Stimulated activated CD4-positive, alpha-beta T cell treated with anti-CD3 and anti-CD28 coated beads, Interleukin-12 subunit alpha, Interleukin-12 subunit beta, amount 100 ng/mL, for 4 hours (primary cell): ENCODE measurements around the gene BICRA.

Experiments
- DNase-seq: peaks from one replicate; pipeline ENCODE4 v3.0.0-alpha.2; 2020

The BICRA gene

GRCh38 chr19:47601180-47601904 is 7.6 kb upstream of the BICRA start:
- DNase-seq: no peak

GRCh38 chr19:47603706-47604565 is 5.0 kb upstream of the BICRA start:
- DNase-seq: no peak

- DNase-seq: no peak
Observed at GRCh38 chr19:47607564-47608073, 1.3 kb upstream of the BICRA start.

- peak; percentile 97 for DNase-seq
Observed at GRCh38 chr19:47608074-47608918, 638 bp upstream of the BICRA start.

- DNase-seq: peak; percentile 38
Observed at GRCh38 chr19:47609906-47610894, 1.3 kb downstream of the BICRA start.

- no peak for DNase-seq
Observed at GRCh38 chr19:47610902-47611301, 2.0 kb downstream of the BICRA start.

GRCh38 chr19:47613165-47614020 is 4.5 kb downstream of the BICRA start:
- no peak for DNase-seq

GRCh38 chr19:47614021-47614295 is 5.0 kb downstream of the BICRA start:
- no peak for DNase-seq

- DNase-seq: no peak
Observed at GRCh38 chr19:47614559-47614958, 5.6 kb downstream of the BICRA start.

- no peak for DNase-seq
Observed at GRCh38 chr19:47615230-47615629, 6.3 kb downstream of the BICRA start.

GRCh38 chr19:47615714-47616113 is 6.8 kb downstream of the BICRA start:
- DNase-seq: no peak

- DNase-seq: no peak
Observed at GRCh38 chr19:47618771-47619170, 9.8 kb downstream of the BICRA start.

GRCh38 chr19:47619763-47620162 is 10.8 kb downstream of the BICRA start:
- DNase-seq: no peak

GRCh38 chr19:47623151-47623920 is 14.4 kb downstream of the BICRA start:
- DNase-seq: no peak

GRCh38 chr19:47623921-47624391 is 15.0 kb downstream of the BICRA start:
- no peak for DNase-seq

GRCh38 chr19:47625650-47626049 is 16.7 kb downstream of the BICRA start:
- no peak for DNase-seq

GRCh38 chr19:47626238-47626637 is 17.3 kb downstream of the BICRA start:
- DNase-seq: no peak

GRCh38 chr19:47628078-47628771 is 19.3 kb downstream of the BICRA start:
- no peak for DNase-seq

- DNase-seq: no peak
Observed at GRCh38 chr19:47630594-47630993, 21.7 kb downstream of the BICRA start.
